ENCODE measurements around the gene CCDC85C.

DNA sequence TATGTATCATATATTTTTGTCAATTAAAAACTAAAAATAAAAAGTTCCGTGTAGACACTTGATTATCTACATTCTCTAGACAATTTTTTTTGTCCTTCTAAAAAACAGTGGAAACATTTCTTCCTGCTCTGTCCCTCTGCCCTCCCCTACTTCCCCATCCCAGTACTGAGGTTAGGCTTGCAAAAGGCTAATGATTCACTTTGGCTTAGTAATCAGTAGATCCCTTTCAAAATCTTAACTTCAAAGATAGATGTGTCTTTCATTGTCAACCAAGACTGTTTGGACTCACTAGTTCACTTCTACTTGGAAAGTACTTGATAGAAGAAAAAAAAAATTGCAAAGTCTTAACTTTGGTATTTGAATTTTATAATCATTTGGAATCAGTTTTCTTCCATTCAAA is 127.1 kb downstream of the CCDC85C start:
- no peak for TF ChIP-seq ATF3 (IDR thresholded peaks at IDR 0.05)
- no peak for TF ChIP-seq RAD21 (IDR thresholded peaks at IDR 0.05)
- no peak for TF ChIP-seq CTCF (IDR thresholded peaks at IDR 0.05; ENCODE audit: low read depth, low read length, missing input control)
- TF ChIP-seq, protein P1, sequence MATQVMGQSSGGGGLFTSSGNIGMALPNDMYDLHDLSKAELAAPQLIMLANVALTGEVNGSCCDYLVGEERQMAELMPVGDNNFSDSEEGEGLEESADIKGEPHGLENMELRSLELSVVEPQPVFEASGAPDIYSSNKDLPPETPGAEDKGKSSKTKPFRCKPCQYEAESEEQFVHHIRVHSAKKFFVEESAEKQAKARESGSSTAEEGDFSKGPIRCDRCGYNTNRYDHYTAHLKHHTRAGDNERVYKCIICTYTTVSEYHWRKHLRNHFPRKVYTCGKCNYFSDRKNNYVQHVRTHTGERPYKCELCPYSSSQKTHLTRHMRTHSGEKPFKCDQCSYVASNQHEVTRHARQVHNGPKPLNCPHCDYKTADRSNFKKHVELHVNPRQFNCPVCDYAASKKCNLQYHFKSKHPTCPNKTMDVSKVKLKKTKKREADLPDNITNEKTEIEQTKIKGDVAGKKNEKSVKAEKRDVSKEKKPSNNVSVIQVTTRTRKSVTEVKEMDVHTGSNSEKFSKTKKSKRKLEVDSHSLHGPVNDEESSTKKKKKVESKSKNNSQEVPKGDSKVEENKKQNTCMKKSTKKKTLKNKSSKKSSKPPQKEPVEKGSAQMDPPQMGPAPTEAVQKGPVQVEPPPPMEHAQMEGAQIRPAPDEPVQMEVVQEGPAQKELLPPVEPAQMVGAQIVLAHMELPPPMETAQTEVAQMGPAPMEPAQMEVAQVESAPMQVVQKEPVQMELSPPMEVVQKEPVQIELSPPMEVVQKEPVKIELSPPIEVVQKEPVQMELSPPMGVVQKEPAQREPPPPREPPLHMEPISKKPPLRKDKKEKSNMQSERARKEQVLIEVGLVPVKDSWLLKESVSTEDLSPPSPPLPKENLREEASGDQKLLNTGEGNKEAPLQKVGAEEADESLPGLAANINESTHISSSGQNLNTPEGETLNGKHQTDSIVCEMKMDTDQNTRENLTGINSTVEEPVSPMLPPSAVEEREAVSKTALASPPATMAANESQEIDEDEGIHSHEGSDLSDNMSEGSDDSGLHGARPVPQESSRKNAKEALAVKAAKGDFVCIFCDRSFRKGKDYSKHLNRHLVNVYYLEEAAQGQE (IDR thresholded peaks at IDR 0.05) = no peak
- TF ChIP-seq, protein P2, sequence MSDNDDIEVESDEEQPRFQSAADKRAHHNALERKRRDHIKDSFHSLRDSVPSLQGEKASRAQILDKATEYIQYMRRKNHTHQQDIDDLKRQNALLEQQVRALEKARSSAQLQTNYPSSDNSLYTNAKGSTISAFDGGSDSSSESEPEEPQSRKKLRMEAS (IDR thresholded peaks at IDR 0.05) = no peak
- TF ChIP-seq EGR1 (IDR thresholded peaks at IDR 0.05; ENCODE audit: low read depth in 2 of 2) = no peak
- TF ChIP-seq SP1 (IDR thresholded peaks at IDR 0.05) = no peak
- no peak for TF ChIP-seq JUND (IDR thresholded peaks at IDR 0.05)
- no peak for TF ChIP-seq GABPA (IDR thresholded peaks at IDR 0.05 in 1 of 2, conservative IDR thresholded peaks at IDR 0.05 in 1 of 2)
- no peak for TF ChIP-seq TAF1 (conservative IDR thresholded peaks at IDR 0.05)
- TF ChIP-seq RXRA (IDR thresholded peaks at IDR 0.05) = no peak
- no peak for TF ChIP-seq FOXA2 (IDR thresholded peaks at IDR 0.05)

Measured in liver (tissue), 3 donors.